HG02759 (cell line): Measurements from ENCODE around the gene SHB.

Experiments used
- ATAC-seq: cut with Tn5 transposase; IDR thresholded peaks from one replicate; pipeline ENCODE4 v1.9.1; 2021; ENCODE audit warnings: mild to moderate bottlenecking, moderate library complexity; ENCODE audit not compliant: unreplicated experiment

SHB gene

GRCh38 chr9:38026021-38026809 lies 42.8 kb downstream of the SHB start:
- peak; percentile 43 for ATAC-seq

- no peak for ATAC-seq
Measured at GRCh38 chr9:38025166-38025565, 43.9 kb downstream of the SHB start.

GRCh38 chr9:38024036-38024681 lies 44.9 kb downstream of the SHB start:
- ATAC-seq: no peak

- ATAC-seq: no peak
Measured at GRCh38 chr9:38023661-38024035, 45.4 kb downstream of the SHB start.

- no peak for ATAC-seq
Measured at GRCh38 chr9:38022995-38023394, 46.0 kb downstream of the SHB start.

- ATAC-seq: no peak
Measured at GRCh38 chr9:38022203-38022895, 46.7 kb downstream of the SHB start.

- ATAC-seq: no peak
Measured at GRCh38 chr9:38020151-38021076, 48.6 kb downstream of the SHB start.

- no peak for ATAC-seq
Measured at GRCh38 chr9:38019731-38020130, 49.3 kb downstream of the SHB start.

- no peak for ATAC-seq
Measured at GRCh38 chr9:38018958-38019602, 49.9 kb downstream of the SHB start.

- ATAC-seq: no peak
Measured at GRCh38 chr9:38018241-38018957, 50.6 kb downstream of the SHB start.

- no peak for ATAC-seq
Measured at GRCh38 chr9:38017885-38018186, 51.2 kb downstream of the SHB start.

GRCh38 chr9:38017149-38017884 lies 51.7 kb downstream of the SHB start:
- ATAC-seq: no peak

- ATAC-seq: no peak
Measured at GRCh38 chr9:38016375-38017135, 52.5 kb downstream of the SHB start.

- no peak for ATAC-seq
Measured at GRCh38 chr9:38015906-38016305, 53.1 kb downstream of the SHB start.

GRCh38 chr9:38015266-38015665 lies 53.8 kb downstream of the SHB start:
- no peak for ATAC-seq

GRCh38 chr9:38012767-38013450 lies 56.1 kb downstream of the SHB start:
- no peak for ATAC-seq

- ATAC-seq: no peak
Measured at GRCh38 chr9:38011991-38012390, 57.0 kb downstream of the SHB start.
